ENCODE measurements around the gene ATXN7L1. TPM values are rescaled to one million over a fixed set of nuclear protein-coding genes. Genes with fewer than 3 reads are reported as not detected.
"Not testable (repeated sequence)": the region's sequence is repeated elsewhere in the genome, so short reads cannot be mapped to it uniquely, and the experiment has no call there.

The ATXN7L1 gene
- total RNA-seq, 3 donors from 2014 or later: 19.7 to 29.5 (median 26.0) TPM

DNA sequence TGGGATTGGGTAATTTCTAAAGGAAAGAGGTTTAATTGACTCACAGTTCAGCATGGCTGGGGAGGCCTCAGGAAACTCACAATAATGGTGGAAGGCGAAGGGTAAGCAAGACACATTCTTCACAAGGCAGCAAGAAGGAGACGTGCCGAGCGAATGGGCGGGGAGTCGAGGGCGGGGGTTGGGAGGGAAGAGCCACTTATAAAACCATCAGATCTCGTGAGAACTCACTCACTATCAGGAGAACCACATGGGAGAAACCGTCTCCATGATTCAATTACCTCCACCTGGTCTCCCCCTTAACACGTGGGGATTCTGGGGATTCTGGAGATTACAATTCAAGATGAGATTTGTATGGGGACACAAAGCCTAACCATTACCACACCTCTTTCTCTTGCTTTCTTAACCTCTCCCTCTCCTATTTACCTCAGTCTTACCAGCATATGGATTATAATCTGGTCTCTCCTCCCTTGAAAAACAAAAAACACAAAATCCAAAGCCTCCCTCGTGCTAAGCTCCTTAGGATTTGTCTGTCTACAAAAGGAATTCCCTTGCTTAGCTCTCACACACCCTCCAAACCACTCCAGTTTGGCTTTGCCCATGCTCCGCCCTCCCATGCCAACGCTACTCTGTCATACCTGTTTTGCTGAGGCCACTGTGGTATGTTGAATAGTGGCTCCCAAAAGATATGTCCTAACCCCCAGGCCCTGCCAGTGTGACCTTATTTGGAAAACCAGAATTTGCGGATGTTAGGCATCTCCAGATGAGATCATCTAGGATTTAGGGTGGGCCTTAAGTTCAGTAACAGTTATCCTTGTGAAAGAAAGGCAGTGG is 275.5 kb downstream of the ATXN7L1 start:
- TF ChIP-seq, protein P1, sequence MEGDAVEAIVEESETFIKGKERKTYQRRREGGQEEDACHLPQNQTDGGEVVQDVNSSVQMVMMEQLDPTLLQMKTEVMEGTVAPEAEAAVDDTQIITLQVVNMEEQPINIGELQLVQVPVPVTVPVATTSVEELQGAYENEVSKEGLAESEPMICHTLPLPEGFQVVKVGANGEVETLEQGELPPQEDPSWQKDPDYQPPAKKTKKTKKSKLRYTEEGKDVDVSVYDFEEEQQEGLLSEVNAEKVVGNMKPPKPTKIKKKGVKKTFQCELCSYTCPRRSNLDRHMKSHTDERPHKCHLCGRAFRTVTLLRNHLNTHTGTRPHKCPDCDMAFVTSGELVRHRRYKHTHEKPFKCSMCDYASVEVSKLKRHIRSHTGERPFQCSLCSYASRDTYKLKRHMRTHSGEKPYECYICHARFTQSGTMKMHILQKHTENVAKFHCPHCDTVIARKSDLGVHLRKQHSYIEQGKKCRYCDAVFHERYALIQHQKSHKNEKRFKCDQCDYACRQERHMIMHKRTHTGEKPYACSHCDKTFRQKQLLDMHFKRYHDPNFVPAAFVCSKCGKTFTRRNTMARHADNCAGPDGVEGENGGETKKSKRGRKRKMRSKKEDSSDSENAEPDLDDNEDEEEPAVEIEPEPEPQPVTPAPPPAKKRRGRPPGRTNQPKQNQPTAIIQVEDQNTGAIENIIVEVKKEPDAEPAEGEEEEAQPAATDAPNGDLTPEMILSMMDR (IDR thresholded peaks at IDR 0.05): no peak
- DNase-seq (no peak), ATAC-seq (no peak)
- Histone ChIP-seq H3K36me3 (ENCODE audit: low read depth) (no peaks in the 10 kb centered on the region), H3K4me3 (no peak overlapping the region), H3K4me1 (ENCODE audit: low read depth) (no peaks in the 10 kb centered on the region), H3K9me3 (no peaks in the 10 kb centered on the region)
- intact Hi-C loops (cut with DNase I, micrococcal nuclease): no loop called here

DNA sequence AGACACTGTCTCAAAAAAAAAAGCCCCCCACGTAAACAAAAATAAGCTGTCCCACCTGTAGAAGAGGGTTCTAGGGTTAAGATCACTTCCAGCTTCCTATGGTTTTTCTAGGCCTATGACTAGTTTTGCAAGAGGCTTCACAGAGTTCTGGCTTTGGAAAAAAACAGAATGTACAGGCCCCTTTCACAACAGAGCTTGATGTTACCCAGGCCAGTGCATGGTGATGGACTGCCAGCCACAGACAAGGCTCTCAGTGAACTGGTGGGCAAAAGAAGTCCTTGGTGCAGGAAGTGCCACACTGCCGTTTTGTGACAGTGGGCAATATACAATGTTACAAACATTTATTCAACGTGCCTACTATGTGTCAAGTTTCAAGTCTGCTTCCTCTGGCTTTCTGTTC is 276.8 kb downstream of the ATXN7L1 start:
- no peaks in the 10 kb centered on the region for H3K9me3 ChIP-seq
- TF ChIP-seq, protein P1 (IDR thresholded peaks at IDR 0.05): no peak
- no peaks in the 10 kb centered on the region for H3K4me1 ChIP-seq (ENCODE audit: low read depth)
- DNase-seq (no peak), ATAC-seq (no peak)
- intact Hi-C loops (cut with DNase I, micrococcal nuclease): no loop called here
- no peak overlapping the region for H3K4me3 ChIP-seq
- H3K36me3 ChIP-seq (ENCODE audit: low read depth): no peaks in the 10 kb centered on the region

DNA sequence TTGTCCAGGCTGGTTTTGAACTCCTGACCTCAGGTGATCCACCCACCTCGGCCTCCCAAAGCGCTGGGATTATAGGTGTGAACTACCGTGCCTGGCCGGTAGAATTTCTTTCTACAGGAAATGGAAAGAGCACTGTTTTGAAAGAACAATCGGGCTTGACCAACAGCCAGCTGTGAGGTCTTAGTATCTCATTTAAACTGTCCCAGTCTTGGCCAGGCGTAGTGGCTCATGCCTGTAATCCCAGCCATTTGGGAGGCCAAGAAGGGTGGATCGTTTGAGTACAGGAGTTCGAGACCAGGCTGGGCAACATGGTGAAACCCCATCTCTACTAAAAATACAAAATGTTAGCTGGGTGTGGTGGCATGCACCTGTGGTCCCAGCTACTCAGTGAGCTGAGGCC is 277.3 kb downstream of the ATXN7L1 start:
- ATAC-seq; intact Hi-C loops (cut with DNase I, micrococcal nuclease); H3K36me3 ChIP-seq (ENCODE audit: low read depth); H3K4me1 ChIP-seq (ENCODE audit: low read depth); H3K4me3 ChIP-seq; DNase-seq; H3K9me3 ChIP-seq: not testable (repeated sequence)

DNA sequence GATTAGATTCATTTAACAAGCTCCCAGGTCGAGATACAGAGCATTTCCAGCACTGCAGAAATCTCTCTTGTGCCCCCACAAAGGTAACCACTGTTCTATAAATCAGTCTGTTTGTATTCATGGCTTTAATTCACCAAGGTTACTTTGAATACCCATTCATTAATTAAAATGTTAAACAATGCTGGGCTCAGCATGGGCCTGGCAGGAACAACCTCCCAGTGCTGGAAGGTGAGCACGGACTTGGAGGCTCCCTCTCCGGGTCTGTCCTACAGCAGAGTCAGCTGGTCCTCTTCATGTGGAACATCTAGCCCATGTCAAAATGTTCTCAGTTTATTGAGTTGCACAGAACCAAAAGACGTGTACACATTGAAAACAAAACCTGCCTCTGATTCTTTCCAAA is 279.5 kb downstream of the ATXN7L1 start:
- Histone ChIP-seq H3K4me1 (ENCODE audit: low read depth) (no peaks in the 10 kb centered on the region), H3K4me3 (no peak overlapping the region), H3K36me3 (ENCODE audit: low read depth) (no peaks in the 10 kb centered on the region), H3K9me3 (no peaks in the 10 kb centered on the region)
- ATAC-seq: no peak
- TF ChIP-seq, protein P1 (IDR thresholded peaks at IDR 0.05): no peak
- DNase-seq: no peak
- intact Hi-C loops (cut with DNase I, micrococcal nuclease): no loop called here

DNA sequence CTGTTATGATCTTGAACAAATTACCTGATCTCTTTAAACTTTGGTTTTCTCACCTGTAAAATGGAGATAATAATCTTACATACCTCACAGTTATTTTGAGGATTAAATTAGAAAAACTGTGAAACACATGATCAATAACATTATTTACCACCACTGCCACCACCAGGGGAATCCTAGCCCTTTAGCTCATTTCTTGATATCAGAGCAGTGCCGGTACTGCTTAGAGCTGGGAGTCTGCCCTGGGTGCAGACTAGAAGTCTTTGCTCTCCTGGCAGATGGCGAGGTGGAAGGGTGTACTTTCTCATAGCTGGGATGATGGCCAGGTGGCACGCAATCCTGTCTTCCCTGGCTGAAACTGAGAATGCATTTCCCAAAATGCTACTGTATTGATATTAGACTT is 282.4 kb downstream of the ATXN7L1 start:
- ATAC-seq (no peak), DNase-seq (no peak)
- no peaks in the 10 kb centered on the region for H3K36me3 ChIP-seq (ENCODE audit: low read depth)
- H3K4me1 ChIP-seq (ENCODE audit: low read depth): peaks cover 4% of the 10 kb centered on the region
- H3K4me3 ChIP-seq: no peak overlapping the region
- TF ChIP-seq, protein P1 (IDR thresholded peaks at IDR 0.05): no peak
- H3K9me3 ChIP-seq: no peaks in the 10 kb centered on the region
- intact Hi-C loops (cut with DNase I, micrococcal nuclease): no loop called here

DNA sequence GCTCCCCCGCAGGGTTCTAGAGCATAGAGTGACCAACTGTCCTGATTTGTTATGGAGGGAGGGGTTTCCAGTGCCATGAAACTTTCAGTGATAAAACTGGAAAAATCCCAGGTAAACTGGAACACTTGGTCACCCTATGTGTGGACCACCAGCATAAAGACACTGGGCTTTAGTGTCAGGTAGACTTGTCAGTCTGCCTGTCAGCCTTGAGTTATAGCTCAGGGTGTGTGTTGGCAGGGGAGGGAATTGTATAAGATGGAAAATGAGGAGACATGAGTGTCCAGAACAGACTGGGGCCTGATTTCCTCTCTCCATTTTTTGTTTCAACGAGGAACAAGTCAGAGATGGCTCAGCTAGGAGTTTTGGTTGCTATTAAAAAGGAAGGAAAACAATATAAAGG is 284.9 kb downstream of the ATXN7L1 start:
- DNase-seq (no peak), ATAC-seq (no peak)
- H3K9me3 ChIP-seq: no peaks in the 10 kb centered on the region
- TF ChIP-seq, protein P1 (IDR thresholded peaks at IDR 0.05): no peak
- peaks cover 4% of the 10 kb centered on the region for H3K4me1 ChIP-seq (ENCODE audit: low read depth)
- no peak overlapping the region for H3K4me3 ChIP-seq
- H3K36me3 ChIP-seq (ENCODE audit: low read depth): no peaks in the 10 kb centered on the region
- intact Hi-C loops (cut with DNase I, micrococcal nuclease): no loop called here

All from mucosa of descending colon (tissue), 3 donors.